SH-SY5Y (cell line): ENCODE results near the gene IL1RAPL2.

ENCODE experiments used
- GATA2 ChIP-seq: IDR thresholded peaks from 2 replicates; pipeline ENCODE4 v1.6.1; 2011; ENCODE audit warnings: mild to moderate bottlenecking, low read depth, low read length
- GATA3 ChIP-seq: IDR thresholded peaks from 2 replicates; pipeline ENCODE4 v1.6.1; 2011; ENCODE audit warnings: low read depth, mild to moderate bottlenecking, low read length, moderate library complexity

DNA sequence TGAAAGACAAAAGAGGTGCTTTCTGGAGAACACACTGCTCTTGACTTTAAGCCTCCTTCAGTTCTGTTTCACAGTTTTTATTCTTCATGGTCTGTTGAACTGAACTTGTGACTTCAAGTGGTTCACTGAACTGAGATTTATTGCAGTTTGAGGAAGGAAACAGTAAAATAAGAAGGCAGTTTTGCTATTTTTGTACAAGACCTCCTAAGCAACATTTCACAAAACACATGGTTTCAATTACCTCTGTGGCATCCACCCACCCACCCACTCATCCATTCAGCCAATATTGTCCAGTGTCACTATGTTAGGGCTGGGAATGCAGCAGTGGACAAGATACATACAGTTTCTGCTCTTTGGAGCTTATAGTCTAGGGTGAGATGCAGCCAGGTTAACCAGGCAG, 131.3 kb downstream of the IL1RAPL2 start:
- TF ChIP-seq GATA2 = no peak
- no peak for TF ChIP-seq GATA3
